Activated naive CD4-positive, alpha-beta T cell treated with Interleukin-2 at 50 U/mL for 16 hours (primary cell): ENCODE results near the gene CYBRD1.
A peak's percentile ranks its signal among the peaks of the same experiment; 100 is the strongest.

Experiments used
- DNase-seq: peaks from one replicate; pipeline ENCODE4 v3.0.0-alpha.2; 2020

The CYBRD1 gene

GRCh38 chr2:171557363-171557762, 35.1 kb downstream of the CYBRD1 start:
- DNase-seq, result no peak

DNA sequence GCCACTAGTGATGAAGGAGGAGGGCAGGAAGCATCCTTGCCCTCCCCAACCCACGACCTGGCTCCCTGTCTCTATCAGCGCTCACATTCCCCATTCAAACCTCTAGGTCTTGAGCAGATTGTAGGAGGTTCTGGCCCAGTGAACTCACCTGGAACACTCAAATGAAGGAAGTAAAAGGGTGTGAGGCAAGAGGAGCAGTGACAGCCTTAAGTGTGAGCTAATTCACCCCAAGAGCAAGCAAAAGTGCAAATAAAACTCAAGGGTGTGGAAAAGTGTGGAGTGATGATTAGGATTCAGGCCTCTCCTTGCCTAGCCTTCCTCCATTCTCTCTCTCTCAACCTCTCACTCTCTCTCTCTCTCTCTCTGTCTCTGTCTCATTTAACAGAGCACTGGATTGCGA, 41.0 kb downstream of the CYBRD1 start:
- no peak for DNase-seq

GRCh38 chr2:171564463-171564862, 42.2 kb downstream of the CYBRD1 start:
- DNase-seq, result no peak

GRCh38 chr2:171566057-171566456, 43.8 kb downstream of the CYBRD1 start:
- DNase-seq, result no peak

DNA sequence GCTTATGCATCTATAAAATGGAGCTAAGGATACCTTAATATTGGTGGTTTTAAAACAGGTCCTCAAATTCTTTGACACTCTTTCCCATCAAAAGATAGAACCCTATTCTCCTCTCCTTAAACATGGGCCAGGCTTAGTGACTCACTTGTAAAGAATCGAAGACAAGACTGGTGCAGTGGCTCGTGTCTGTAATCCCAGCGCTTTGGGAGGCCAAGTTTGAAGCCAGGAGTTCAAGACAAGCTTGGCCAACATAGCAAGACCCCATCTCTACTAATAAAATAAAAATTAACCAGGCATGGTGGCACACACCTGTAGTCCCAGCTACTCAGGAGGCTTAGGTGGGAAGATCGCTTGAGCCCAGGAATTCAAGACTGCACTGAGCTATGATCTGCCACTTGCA, 44.5 kb downstream of the CYBRD1 start:
- DNase-seq, result no peak

GRCh38 chr2:171568089-171568488, 45.8 kb downstream of the CYBRD1 start:
- no peak for DNase-seq

GRCh38 chr2:171571721-171572120, 49.4 kb downstream of the CYBRD1 start:
- no peak for DNase-seq

GRCh38 chr2:171574149-171574795, 52.0 kb downstream of the CYBRD1 start:
- DNase-seq, result peak; percentile 87

- no peak for DNase-seq
Observed at GRCh38 chr2:171575606-171576005, 53.3 kb downstream of the CYBRD1 start.

GRCh38 chr2:171578127-171578803, 56.0 kb downstream of the CYBRD1 start:
- no peak for DNase-seq

DNA sequence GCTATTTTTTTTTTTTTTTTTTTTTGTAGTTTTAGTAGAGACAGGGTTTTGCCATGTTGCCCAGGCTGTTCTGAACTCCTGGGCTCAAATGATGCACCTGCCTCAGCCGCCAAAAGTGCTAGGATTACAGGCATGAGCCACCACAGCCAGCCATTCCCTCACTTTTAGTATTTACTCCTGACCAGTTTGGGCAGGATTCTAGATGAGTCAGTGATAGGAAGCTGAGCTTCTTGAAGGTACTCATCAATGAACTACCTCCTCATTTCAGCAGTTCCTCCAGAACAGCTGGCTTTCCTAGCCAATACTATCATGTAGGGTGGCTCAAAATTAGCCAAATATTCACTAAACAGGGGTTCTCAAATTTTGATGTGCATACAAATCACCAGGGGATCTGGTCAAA, 57.2 kb downstream of the CYBRD1 start:
- DNase-seq, result no peak

- no peak for DNase-seq
Observed at GRCh38 chr2:171583566-171583965, 61.3 kb downstream of the CYBRD1 start.

GRCh38 chr2:171584001-171584400, 61.7 kb downstream of the CYBRD1 start:
- DNase-seq, result no peak

GRCh38 chr2:171587132-171587531, 64.9 kb downstream of the CYBRD1 start:
- DNase-seq, result no peak

DNA sequence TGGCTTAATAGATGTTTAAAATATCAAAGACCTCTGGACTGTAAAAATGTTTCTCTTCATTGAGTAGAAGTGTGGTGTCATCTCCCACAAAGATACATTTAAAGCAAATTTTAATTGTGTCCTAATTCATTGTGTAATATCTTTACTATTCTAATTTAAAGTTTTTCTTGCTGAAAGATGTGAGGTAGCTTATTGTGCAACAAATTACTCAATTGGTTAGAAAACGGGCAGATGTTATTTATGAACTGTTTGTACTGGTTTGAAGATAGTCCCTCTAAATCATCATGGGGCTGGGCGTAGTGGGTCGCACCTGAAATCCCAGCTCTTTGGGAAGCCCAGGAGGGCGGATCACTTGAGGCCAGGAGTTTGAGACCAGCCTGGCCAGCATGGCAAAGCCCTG, 65.3 kb downstream of the CYBRD1 start:
- no peak for DNase-seq

DNA sequence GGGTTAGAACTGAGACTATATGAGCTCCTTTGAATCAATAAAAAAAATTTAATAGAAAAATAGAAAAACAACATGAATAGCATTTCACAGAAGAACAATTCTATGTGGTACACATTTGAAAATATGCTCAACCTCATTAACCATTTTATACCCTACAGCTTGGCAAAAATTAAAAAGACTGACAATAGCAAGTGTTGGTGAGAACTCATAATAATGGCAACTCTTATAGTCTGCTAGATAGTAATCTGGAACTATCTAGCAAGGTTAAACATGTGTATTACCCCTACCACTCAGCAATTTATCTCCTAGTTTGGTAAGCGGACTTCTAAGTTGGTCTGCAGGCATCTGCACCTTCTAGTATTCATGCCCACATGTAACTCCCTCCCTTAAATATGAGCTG, 67.8 kb downstream of the CYBRD1 start:
- no peak for DNase-seq

DNA sequence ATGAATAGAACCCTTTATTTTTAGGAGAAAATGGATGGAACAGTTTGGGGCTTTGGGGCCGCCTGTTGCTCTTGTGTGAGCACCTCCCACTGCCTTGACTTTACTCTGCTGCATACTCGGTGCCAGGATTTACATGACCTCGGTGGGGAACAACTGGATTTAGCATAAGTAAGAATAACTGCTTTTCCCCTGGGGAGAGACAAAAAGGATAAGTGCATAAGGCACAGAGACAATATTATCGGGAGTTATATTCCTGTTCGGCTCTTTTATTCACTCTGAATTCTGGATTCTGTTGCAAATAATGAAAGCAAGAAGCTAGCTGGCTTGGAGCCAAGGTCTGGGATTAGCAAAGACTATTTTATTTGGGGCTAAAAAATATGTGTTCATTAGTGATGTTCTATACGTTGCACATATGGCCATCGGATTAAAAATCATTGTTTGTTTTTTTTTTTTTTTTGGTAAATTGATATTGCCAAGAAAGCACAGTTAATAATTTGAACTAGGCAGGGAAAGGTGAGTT, 69.8 kb downstream of the CYBRD1 start:
- no peak for DNase-seq

DNA sequence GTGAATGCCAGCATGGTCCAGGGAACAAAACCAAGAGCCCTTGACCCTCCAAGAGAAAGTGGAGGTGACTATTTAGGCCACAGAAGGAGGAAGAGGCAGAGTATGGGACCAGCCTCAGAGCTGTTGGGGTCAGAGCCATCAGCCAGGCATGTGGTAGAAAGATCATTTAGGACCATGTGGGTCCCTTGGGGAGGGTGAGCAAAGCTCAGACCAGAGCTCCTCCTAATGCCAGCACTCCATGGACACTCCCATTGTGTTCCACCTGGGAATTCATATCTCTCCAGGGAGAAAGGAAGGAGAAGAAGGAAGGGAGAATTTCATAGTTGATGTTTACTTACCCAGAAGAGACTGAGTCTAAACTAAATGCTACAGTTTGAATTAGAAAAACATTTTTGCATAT, 73.2 kb downstream of the CYBRD1 start:
- DNase-seq, result no peak

GRCh38 chr2:171595896-171596295, 73.6 kb downstream of the CYBRD1 start:
- DNase-seq, result no peak

- peak; percentile 39 for DNase-seq
Observed at GRCh38 chr2:171598713-171599319, 76.5 kb downstream of the CYBRD1 start.

DNA sequence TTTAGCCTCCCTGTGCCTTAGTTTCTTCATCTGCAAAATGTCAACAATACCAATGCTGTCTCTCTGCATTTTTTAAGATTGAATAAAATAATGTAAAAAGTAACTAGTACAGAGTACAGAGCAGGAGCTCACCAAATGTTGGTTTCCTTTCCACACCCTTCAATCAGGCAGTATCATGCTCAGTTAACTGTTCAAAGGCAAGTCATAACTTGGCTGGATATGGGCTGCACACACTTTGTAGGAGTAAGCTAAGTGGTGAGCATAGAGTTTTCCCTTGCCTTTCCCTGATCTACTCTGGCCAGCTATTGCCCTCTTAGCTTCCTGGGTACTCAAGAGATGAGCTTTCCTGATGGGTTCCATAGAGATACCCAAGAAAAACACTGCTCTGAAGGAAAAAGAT, 77.9 kb downstream of the CYBRD1 start:
- no peak for DNase-seq

DNA sequence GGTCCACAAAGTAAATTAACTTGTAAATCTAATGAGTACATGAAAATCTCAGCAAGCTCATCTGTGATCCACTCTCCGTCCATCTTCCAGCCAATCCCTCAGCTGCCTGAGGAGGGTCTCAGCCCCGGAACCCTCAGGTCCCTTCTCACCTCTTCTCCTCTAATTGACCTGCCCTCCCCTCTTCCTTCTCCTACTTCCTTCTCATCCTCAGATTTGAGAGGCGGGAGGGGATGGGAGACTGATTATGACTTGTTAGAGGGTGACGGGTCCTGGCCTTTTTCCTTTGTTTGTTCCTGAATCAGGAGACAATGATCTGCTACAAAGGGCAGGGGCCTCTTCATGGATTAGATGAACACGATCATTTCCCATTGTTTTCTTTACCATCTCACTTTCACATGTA, 80.1 kb downstream of the CYBRD1 start:
- DNase-seq, result no peak
